Measurements from ENCODE around the gene RNF224.

RNF224 gene

DNA sequence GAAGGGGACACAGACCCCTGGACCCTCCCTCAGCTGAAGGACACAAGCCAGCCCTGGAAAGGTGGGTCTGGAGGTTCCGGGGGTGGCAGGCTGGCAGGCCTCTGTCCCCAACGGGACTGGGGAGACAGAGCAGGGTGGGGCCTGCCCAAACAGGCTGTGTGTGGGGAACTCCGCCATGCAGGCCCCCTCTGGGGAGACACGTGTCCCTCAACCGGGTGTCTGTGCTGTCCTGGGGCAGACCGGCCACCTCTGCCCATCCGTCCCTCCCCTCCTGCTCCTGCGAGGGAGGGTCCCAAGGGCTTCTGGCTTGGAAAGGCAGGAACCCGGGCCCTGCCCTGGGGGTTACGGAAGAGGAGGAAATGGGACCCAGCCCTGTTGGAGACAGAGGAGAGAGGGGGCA, 4.8 kb downstream of the RNF224 start:
- no peak for TF ChIP-seq ZNF274 (IDR thresholded peaks at IDR 0.05; ENCODE audit: low read depth, low read length)
- no peak overlapping the region for H3K4me3 ChIP-seq (ENCODE audit: low read length)

GRCh38 chr9:137232510-137232909, 5.2 kb downstream of the RNF224 start:
- H3K4me3 ChIP-seq (ENCODE audit: low read length), result no peak overlapping the region
- no peak for TF ChIP-seq ZNF274 (IDR thresholded peaks at IDR 0.05; ENCODE audit: low read depth, low read length)

- H3K4me3 ChIP-seq (ENCODE audit: low read length), result no peak overlapping the region
- no peak for TF ChIP-seq ZNF274 (IDR thresholded peaks at IDR 0.05; ENCODE audit: low read depth, low read length)
Measured at GRCh38 chr9:137233143-137233980, 6.1 kb downstream of the RNF224 start.

DNA sequence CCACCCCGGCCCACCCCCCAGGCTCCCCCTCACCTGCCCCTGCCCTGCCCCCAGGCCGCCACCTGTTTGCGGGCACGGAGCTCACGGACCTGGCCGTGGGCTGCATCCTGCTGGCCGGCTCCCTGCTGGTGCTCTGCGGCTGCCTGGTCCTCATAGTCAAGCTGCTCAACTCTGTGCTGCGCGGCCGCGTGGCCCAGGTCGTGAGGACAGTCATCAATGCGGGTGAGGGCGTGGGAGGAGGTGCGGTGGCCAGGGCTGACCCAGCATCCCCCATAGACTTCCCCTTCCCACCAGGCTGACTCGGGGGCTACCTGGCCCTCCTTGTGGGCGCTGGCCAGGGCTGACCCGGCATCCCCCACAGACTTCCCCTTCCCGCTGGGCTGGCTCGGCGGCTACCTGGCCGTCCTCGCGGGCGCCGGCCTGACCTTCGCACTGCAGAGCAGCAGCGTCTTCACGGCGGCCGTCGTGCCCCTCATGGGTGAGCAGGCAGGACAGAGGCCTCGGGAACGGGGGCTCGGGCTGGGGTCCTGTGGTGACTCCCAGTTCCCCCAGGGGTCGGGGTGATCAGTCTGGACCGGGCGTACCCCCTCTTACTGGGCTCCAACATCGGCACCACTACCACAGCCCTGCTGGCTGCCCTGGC, 6.9 kb downstream of the RNF224 start:
- TF ChIP-seq ZNF274 (IDR thresholded peaks at IDR 0.05; ENCODE audit: low read depth, low read length), result no peak
- no peak overlapping the region for H3K4me3 ChIP-seq (ENCODE audit: low read length)

DNA sequence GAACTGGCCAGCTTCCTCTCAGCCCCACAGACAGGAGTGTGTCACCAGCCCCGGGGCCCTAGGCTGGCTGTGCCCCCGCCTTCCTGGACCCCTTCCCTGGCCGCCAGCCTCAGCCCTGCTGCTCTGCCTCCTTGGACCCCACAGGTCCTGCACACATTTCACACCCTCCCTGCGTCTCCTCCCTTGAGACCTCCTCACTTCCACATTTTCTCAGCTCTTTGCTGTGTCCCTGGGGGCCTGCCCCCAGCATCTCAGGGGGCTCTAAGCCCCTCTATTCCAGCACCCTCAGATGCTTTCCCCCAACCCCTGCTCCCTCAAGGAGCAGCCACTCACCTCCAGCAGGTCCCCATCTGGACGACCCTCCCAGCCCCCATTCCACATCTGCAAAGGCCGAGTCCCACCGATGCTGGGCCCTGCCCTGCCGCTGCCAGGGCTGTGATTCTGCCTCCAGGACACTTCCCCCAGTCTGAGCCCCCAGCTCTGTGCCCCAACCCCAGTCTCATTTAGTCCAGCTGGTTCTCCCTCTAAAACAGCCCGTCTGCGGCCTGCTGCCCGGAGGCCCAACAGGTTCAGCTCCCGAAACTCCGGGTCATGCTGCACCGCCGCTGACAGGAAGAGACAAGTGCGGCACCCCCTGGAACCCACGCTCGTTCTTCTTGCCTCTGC, 7.6 kb downstream of the RNF224 start:
- TF ChIP-seq ZNF274 (IDR thresholded peaks at IDR 0.05; ENCODE audit: low read depth, low read length), result no peak
- H3K4me3 ChIP-seq (ENCODE audit: low read length), result no peak overlapping the region

DNA sequence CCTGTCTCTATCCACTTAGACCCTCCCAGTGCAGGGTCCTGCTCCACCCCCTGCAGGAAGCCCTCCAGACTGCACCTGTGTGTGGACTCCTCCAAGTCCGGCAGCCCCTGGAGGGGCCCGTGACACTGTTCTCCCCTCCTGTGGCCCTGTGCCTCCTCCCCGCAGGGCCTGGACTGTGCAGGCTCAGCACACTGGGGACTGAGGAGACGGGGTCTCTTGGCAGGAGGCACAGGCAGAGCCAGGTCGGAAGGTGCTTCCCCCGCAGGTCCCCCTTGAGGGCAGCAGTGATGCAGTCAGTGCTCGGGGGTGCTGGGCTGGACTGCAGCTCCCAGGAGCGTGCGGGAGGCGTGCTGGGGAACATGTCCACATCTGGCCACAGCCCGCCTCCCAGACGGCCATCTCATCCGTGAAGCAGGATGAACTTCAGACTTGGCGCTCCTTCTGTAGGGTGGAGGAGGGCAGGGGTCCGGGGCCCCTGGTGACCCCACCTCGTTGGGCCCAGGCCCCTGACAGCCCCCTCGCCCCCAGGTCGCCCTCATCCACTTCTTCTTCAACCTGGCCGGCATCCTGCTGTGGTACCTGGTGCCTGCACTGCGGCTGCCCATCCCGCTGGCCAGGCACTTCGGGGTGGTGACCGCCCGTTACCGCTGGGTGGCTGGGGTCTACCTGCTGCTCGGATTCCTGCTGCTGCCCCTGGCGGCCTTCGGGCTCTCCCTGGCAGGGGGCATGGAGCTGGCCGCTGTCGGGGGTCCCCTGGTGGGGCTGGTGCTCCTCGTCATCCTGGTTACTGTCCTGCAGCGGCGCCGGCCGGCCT, 8.3 kb downstream of the RNF224 start:
- no peak for TF ChIP-seq ZNF274 (IDR thresholded peaks at IDR 0.05; ENCODE audit: low read depth, low read length)
- no peak overlapping the region for H3K4me3 ChIP-seq (ENCODE audit: low read length)

- no peak overlapping the region; the same call in 1 of the 2 replicates for H3K4me3 ChIP-seq (ENCODE audit: low read length)
- no peak for TF ChIP-seq ZNF274 (IDR thresholded peaks at IDR 0.05; ENCODE audit: low read depth, low read length)
Measured at GRCh38 chr9:137236238-137236935, 9.1 kb downstream of the RNF224 start.

GRCh38 chr9:137236936-137237421, 9.7 kb downstream of the RNF224 start:
- no peak for TF ChIP-seq ZNF274 (IDR thresholded peaks at IDR 0.05; ENCODE audit: low read depth, low read length)

GRCh38 chr9:137237759-137238726, 10.7 kb downstream of the RNF224 start:
- TF ChIP-seq ZNF274 (IDR thresholded peaks at IDR 0.05; ENCODE audit: low read depth, low read length), result no peak
- H3K4me3 ChIP-seq (ENCODE audit: low read length), result no peak overlapping the region

More at GRCh38 chr9:137236936-137237421, 9.7 kb downstream of the RNF224 start:
- no peak overlapping the region; the same call in 1 of the 2 replicates for H3K4me3 ChIP-seq (ENCODE audit: low read length)

DNA sequence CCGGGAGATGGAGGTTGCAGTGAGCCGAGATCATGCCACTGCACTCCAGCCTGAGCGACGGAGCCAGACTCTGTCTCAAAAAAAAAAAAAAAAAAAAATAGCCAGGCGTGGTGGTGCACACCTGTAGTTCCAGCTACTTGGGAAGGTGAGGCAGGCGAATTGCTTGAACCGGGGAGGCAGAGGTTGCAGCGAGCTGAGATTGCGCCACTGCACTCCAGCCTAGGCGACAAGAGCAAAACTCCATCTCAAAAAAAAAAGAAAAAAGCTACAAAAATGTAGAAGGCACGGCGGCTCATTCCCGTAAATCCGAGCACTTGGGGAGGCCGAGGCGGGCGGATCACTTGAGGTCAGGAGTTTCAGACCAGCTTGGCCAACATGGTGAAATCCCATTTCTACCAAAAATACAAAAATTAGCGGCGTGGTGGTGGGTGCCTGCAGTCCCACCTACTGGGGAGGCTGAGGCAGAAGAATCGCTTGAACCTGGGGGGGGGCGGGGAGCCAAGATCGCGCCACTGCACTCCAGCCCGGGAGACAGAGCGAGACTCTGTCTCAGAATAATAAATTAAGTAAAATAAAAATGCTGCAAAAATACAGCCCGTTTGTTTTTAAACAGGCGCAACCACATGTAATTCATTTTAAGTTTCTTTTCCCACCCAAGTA, 12.4 kb downstream of the RNF224 start:
- peak overlapping the region; percentile 74 for H3K4me3 ChIP-seq (ENCODE audit: low read length)

DNA sequence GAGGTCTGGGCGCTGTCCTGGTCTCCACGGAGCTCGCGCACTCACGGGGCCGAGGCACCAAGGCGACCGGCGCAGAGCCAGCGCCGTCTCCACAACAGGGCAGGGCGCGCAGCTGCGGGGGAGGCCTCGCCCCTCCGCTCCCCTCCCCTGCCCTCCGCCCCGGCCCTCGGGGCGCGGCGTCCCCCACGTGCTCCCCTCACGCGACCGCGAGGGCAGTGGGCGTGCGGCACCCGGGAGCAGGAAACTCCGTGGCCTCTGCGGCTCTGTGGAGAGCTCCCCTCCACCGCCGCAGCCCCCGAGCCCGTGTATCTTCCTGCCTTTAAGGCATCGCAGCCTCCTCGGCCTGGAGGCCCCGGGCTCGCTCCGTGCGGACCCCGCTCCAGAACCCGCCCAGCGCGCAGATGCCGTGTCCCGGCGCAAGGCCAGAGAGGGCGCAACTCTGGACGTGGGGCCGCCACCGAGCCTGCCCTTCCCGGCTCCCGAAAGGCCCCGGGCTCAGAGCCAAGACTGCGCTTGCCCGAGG, 13.1 kb downstream of the RNF224 start:
- TF ChIP-seq ZNF274 (IDR thresholded peaks at IDR 0.05; ENCODE audit: low read depth, low read length), result no peak

More for the DNA sequence above, 13.1 kb downstream of the RNF224 start:
- H3K4me3 ChIP-seq (ENCODE audit: low read length), result peak overlapping the region; percentile 74
